KBM-7 (cell line): ENCODE measurements around the gene VEPH1.

ENCODE experiments used
- DNase-seq: peaks from one replicate; pipeline ENCODE4 v3.0.0-alpha.2; 2015
- in situ Hi-C: fragments of 300-500 bp; cut with MboI; formaldehyde crosslinking; loops from 2 replicates; pipeline ENCODE4 v1.14.3; 2020; ENCODE audit warnings: low sequenced_read_pairs, low pct_unique_long_range_greater_than_20kb, mixed read lengths

Gene VEPH1

GRCh38 chr3:157300094-157300493, 203.1 kb downstream of the VEPH1 start:
- no peak for DNase-seq
- in situ Hi-C loops, result no loop called here

- in situ Hi-C loops, result no loop called here
Observed at GRCh38 chr3:157297328-157297915, 205.8 kb downstream of the VEPH1 start.

GRCh38 chr3:157294953-157295352, 208.3 kb downstream of the VEPH1 start:
- in situ Hi-C loops, result no loop called here
- DNase-seq, result no peak

More at GRCh38 chr3:157297328-157297915, 205.8 kb downstream of the VEPH1 start:
- DNase-seq, result no peak

GRCh38 chr3:157294491-157294890, 208.7 kb downstream of the VEPH1 start:
- DNase-seq, result no peak

GRCh38 chr3:157290766-157291165, 212.4 kb downstream of the VEPH1 start:
- no peak for DNase-seq
- in situ Hi-C loops, result no loop called here

More at GRCh38 chr3:157294491-157294890, 208.7 kb downstream of the VEPH1 start:
- in situ Hi-C loops, result no loop called here

GRCh38 chr3:157285966-157286365, 217.2 kb downstream of the VEPH1 start:
- DNase-seq, result no peak
- in situ Hi-C loops, result no loop called here

- DNase-seq, result no peak
- in situ Hi-C loops, result no loop called here
Observed at GRCh38 chr3:157285141-157285540, 218.1 kb downstream of the VEPH1 start.

GRCh38 chr3:157284688-157285087, 218.5 kb downstream of the VEPH1 start:
- in situ Hi-C loops, result no loop called here
- DNase-seq, result no peak

GRCh38 chr3:157282261-157283191, 220.7 kb downstream of the VEPH1 start:
- in situ Hi-C loops, result no loop called here
- no peak for DNase-seq

GRCh38 chr3:157280786-157281185, 222.4 kb downstream of the VEPH1 start:
- in situ Hi-C loops, result no loop called here

GRCh38 chr3:157280354-157280753, 222.9 kb downstream of the VEPH1 start:
- DNase-seq, result no peak
- in situ Hi-C loops, result no loop called here

More at GRCh38 chr3:157280786-157281185, 222.4 kb downstream of the VEPH1 start:
- no peak for DNase-seq

GRCh38 chr3:157279237-157279636, 224.0 kb downstream of the VEPH1 start:
- DNase-seq, result no peak
- in situ Hi-C loops, result no loop called here

GRCh38 chr3:157276801-157277200, 226.4 kb downstream of the VEPH1 start:
- no peak for DNase-seq
- in situ Hi-C loops, result no loop called here

- in situ Hi-C loops, result no loop called here
- no peak for DNase-seq
Observed at GRCh38 chr3:157275832-157276231, 227.4 kb downstream of the VEPH1 start.

- in situ Hi-C loops, result no loop called here
Observed at GRCh38 chr3:157274644-157275137, 228.5 kb downstream of the VEPH1 start.

GRCh38 chr3:157271283-157271882, 231.8 kb downstream of the VEPH1 start:
- DNase-seq, result no peak
- in situ Hi-C loops, result no loop called here

More at GRCh38 chr3:157274644-157275137, 228.5 kb downstream of the VEPH1 start:
- no peak for DNase-seq

GRCh38 chr3:157268026-157268425, 235.2 kb downstream of the VEPH1 start:
- in situ Hi-C loops, result no loop called here
- no peak for DNase-seq

- in situ Hi-C loops, result no loop called here
- DNase-seq, result no peak
Observed at GRCh38 chr3:157265931-157266330, 237.3 kb downstream of the VEPH1 start.

GRCh38 chr3:157263027-157263426, 240.2 kb downstream of the VEPH1 start:
- in situ Hi-C loops, result no loop called here
- no peak for DNase-seq

GRCh38 chr3:157261000-157261399, 242.2 kb downstream of the VEPH1 start:
- no peak for DNase-seq
- in situ Hi-C loops, result no loop called here
